ENCODE data around the gene ATRNL1.

The ATRNL1 gene

DNA sequence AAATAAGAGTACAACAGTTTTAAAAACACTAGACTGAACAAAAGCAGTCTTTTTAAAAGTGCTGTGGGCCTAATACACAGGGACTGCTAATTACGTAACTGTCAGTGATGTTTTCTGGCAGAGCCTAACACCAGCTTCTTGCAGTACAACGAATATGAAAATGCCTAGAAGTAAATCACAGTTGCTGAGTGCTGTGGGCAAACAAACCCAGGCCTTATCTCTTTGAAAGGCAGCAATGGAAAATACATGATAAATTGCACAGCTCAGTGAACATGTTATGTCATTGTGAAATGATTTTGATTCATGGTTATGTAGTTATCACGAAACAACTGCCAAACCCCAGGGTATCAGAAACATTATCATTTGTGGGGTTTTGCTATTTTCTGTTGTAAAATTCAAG, 751.4 kb downstream of the ATRNL1 start:
- no peak for DNase-seq (ENCODE audit: low read depth)

- DNase-seq (ENCODE audit: low read depth), result no peak
Measured at GRCh38 chr10:115845921-115846320, 752.8 kb downstream of the ATRNL1 start.

GRCh38 chr10:115846528-115846927, 753.4 kb downstream of the ATRNL1 start:
- DNase-seq (ENCODE audit: low read depth), result no peak

DNA sequence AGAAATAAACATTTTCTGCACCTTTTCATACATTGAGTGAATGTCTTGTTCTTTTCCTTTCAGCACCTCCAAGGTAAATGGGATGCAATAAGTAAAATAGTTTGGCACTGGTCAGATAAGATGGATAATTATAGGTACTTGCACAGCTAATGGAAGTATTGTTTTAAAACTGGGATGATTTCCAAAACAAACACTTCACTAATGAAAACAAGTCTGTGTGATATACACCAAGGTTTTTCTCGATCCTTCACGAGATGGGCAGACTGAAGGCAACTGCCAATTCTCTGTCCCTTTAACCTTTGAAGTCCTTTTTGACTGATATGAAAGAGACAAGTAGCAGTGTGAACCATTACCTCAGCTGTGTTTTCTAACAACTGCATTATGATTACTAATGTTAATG, 756.0 kb downstream of the ATRNL1 start:
- no peak for DNase-seq (ENCODE audit: low read depth)

GRCh38 chr10:115850666-115851065, 757.5 kb downstream of the ATRNL1 start:
- no peak for DNase-seq (ENCODE audit: low read depth)

GRCh38 chr10:115851695-115852094, 758.5 kb downstream of the ATRNL1 start:
- DNase-seq (ENCODE audit: low read depth), result no peak

GRCh38 chr10:115854740-115855435, 761.7 kb downstream of the ATRNL1 start:
- no peak for DNase-seq (ENCODE audit: low read depth)

- DNase-seq (ENCODE audit: low read depth), result no peak
Measured at GRCh38 chr10:115856580-115856979, 763.4 kb downstream of the ATRNL1 start.

- DNase-seq (ENCODE audit: low read depth), result no peak
Measured at GRCh38 chr10:115857856-115858255, 764.7 kb downstream of the ATRNL1 start.

DNA sequence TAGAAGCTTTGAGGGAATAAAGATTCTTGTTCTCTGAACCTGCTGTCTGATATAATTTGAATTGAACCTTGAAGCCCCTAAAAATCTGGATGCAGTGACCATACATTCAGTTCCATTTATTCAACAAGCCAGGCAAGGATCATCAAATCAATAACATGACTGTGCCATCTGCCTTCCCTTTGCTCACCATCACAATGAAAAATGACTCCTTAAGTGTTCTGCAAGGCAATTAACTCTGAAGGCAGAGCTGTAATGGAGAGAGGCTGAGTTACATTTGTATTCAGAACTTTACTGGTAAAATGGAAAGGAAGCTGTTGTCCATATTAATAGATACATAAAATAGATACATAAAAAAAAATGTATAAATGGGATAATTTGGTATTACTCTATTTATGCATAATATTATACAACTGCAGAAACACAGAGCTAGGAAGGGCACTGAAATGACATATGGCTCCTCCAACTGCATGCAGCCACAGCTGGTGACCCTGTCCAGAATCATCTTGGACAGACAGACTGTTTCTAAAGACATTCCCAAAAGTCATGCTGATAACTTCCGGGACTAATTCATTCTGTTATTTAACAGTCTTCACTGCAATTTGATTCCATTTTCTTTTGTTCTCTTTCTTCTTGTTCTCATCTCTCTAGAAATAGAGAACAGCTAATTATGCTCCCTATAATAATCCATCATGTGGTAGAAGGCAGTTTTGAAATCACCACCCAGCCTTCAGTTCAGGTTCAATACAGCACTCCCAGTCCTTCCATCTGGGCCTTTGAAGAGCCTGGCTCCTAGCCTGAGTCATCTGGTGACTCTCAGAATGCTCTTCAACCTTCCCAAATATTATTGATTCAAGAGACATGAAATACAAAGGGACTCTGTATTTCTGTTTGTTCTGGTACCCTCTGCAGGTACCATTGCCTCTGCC, 767.3 kb downstream of the ATRNL1 start:
- no peak for DNase-seq (ENCODE audit: low read depth)

- no peak for DNase-seq (ENCODE audit: low read depth)
Measured at GRCh38 chr10:115861455-115861854, 768.3 kb downstream of the ATRNL1 start.

- no peak for DNase-seq (ENCODE audit: low read depth)
Measured at GRCh38 chr10:115861864-115862263, 768.7 kb downstream of the ATRNL1 start.

DNA sequence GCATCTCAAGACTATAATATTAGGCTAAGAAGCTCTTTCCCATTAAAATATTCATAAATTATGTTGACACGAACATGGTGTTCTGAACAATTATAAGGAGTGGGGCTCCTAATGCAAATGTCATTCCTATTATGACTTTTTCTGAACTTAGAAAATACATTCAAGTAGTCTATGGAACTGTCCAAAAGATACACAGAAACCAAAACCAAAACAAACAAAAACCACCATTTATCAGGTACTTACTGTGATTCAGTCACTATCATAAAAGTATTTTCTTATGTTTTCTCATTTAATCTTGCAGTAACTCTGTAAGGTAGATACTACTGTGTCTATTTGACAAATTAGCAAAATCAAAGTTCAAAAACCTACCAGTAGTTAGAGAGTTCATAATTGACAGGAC, 773.0 kb downstream of the ATRNL1 start:
- DNase-seq (ENCODE audit: low read depth), result no peak

- DNase-seq (ENCODE audit: low read depth), result no peak
Measured at GRCh38 chr10:115866691-115867090, 773.5 kb downstream of the ATRNL1 start.

DNA sequence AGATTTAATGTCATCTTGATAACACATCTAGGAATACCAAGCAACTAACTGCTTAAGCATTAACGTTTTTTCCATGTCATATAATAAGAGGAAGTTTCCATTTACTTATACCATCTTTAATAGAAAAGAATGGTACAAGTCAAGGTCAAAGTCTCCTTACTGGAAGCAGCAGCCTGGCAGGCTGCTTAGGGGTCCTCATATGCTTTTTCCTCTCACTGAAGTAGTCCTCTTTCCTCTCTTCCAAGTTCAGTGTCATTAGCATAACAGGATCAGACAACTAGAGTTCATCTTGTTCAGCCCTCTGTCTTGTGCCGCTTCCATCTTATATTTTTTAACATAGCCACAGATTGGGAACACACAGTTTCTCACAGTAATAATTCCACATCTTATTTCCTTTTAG, 774.1 kb downstream of the ATRNL1 start:
- no peak for DNase-seq (ENCODE audit: low read depth)

GRCh38 chr10:115871855-115872254, 778.7 kb downstream of the ATRNL1 start:
- no peak for DNase-seq (ENCODE audit: low read depth)

DNA sequence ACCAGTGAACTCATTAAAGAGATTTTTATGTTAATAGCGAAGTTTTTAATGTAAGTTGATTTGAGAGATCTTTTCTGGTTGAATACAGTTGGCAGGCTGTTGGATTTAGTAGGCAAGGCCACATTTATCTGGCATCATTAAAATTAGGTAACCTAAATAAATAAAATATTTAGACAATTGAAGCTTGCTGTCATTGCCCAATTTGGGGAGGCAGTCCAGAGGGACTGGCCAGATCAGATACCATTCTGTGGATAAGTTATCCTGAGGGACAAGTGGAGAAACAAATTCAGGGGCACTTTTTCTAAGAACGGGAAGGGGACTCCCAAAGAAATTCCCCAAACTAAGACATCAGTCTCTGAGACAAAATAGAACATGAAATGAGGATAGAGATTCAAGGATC, 782.0 kb downstream of the ATRNL1 start:
- DNase-seq (ENCODE audit: low read depth), result no peak

DNA sequence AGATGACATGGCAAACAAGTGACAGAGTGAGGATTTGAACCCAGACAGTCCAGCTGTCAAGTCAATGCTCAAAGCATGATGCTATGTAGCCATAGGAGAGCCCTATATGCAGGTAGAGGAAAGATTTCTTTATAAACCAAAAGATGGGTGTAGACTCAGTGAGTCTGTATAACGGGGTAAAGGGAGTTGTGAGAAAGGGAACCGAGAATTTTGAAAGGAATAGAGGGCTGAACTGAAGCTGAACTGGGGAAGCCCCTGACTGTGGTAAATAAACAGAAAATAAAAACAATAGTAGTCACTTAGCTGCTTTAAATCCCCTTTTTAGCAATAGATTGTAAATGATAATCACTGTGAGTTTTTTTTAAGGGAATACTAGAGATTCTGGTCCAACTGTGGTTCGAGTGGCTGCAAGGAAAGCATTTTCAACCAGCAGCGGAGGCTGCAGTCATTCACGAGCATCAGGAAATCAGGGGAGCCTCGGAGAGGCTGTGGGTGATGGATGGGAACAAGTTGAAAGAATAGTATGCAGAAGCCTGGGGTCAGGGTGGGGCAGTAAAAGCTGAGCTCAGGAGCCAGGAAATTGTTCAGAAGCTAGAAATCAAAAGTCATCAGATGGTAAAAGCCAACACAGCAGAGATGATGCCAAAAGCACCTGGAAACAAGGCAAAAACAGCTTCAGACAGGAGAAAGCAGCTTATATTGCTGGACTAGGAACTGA, 786.4 kb downstream of the ATRNL1 start:
- DNase-seq (ENCODE audit: low read depth), result no peak

DNA sequence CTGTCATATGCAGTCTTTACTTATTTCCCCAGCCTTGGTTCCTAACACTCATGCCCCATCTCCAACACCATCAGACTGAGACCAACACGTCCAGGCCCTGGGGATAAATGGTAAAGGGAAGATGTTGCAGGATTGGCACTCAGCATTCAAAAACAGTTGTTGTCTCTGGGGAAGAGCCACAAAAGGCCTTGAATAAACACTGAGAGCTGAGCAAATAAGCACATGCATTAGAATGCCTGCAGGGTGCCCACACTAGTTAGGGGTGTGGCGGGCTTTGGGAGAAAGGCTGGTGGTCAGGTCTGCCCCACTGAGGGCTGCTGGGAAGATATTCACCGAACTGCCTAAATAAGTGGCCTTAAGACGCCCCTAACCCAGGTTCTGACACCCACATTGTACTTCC, 788.9 kb downstream of the ATRNL1 start:
- DNase-seq (ENCODE audit: low read depth), result no peak

DNA sequence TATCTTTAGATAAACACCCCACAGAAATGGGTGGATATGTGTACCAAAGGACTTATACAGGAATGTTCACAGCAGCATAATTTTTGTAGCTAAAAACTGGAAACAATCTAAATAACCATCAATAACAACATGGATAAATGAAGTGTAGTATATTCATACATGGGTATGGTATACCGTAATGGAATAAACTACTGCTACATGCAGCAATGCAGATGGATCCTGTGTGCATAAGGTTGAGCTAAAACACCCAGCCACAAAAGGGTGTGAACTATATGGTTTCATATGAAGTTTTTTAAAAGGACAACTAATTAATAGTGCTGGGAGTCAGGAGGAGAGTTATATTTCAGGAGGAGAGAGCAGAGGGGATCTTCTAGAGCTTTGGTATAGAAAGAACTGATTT, 790.2 kb downstream of the ATRNL1 start:
- no peak for DNase-seq (ENCODE audit: low read depth)

- DNase-seq (ENCODE audit: low read depth), result no peak
Measured at GRCh38 chr10:115884331-115884730, 791.2 kb downstream of the ATRNL1 start.

DNA sequence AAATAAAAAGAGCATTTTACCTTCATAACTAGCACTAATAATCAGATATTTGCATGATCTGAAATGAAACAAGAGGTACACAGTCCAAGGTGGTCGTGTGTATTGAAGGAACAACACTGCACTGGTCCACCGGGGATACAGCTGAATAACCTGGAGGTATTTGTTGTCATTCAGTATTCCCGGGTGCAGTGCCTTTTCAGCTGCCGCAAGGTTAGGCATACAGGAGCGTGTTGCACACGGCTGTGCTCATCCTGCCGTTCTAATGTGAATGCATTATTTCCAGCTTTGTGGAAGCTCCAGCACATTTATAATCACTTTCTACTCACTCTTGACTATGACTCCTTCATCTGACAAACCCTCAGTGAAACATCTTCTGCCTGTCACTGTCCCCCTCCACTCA, 802.0 kb downstream of the ATRNL1 start:
- no peak for DNase-seq (ENCODE audit: low read depth)

GRCh38 chr10:115898242-115898641, 805.1 kb downstream of the ATRNL1 start:
- no peak for DNase-seq (ENCODE audit: low read depth)

All from stimulated activated CD8-positive, alpha-beta memory T cell treated with anti-CD3 and anti-CD28 coated beads, Interleukin-12 subunit alpha, Interleukin-12 subunit beta, amount 100 ng/mL, for 1 hour (primary cell).